Prostate gland (tissue), 2 donors: ENCODE data around the gene PLXNC1.

Experiments used
- POLR2A ChIP-seq: fragments of 450-650 bp; IDR thresholded peaks from one replicate; pipeline ENCODE4 v1.6.1; 2016; ENCODE audit warnings: antibody characterized with exemption, mild to moderate bottlenecking
- POLR2AphosphoS5 ChIP-seq: sonication (generic); formaldehyde crosslinking; IDR thresholded peaks from one replicate; pipeline ENCODE4 v1.6.1; 2017; ENCODE audit warnings: antibody characterized with exemption
- TF ChIP-seq, protein P1 (sequence below), 4 experiments: fragments of 200-600 bp in 2 of 4; fragments of 450-650 bp in 2 of 4; sonication (generic) in 2 of 4; IDR thresholded peaks; 1 replicate in 3 of 4; 2 replicates in 1 of 4; pipeline ENCODE4 v1.5.1; 2016 to 2019; ENCODE audit warnings: antibody characterized with exemption in 4 of 4, mild to moderate bottlenecking in 2 of 4, moderate library complexity in 2 of 4

DNA sequence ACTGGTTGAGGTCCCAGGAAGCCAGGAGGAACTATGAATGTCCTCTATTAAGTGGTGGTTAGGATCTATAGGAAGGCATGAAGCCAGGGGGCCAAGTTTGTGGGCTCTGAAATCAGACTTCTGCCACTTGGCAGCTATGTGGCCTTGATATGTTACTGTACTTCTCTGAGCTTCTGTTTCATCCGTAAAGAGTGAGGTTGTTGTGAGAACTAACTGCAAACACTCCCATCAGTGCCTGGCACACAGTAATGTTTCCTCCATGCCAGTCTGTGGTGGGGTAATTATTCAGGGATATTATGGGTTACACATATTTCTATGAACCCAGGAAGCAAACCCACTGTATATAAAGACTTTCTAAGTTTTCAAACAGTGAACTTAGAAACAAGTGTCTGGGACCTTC is 57.4 kb downstream of the PLXNC1 start:
- no peak for TF ChIP-seq POLR2AphosphoS5
- TF ChIP-seq, protein P1, sequence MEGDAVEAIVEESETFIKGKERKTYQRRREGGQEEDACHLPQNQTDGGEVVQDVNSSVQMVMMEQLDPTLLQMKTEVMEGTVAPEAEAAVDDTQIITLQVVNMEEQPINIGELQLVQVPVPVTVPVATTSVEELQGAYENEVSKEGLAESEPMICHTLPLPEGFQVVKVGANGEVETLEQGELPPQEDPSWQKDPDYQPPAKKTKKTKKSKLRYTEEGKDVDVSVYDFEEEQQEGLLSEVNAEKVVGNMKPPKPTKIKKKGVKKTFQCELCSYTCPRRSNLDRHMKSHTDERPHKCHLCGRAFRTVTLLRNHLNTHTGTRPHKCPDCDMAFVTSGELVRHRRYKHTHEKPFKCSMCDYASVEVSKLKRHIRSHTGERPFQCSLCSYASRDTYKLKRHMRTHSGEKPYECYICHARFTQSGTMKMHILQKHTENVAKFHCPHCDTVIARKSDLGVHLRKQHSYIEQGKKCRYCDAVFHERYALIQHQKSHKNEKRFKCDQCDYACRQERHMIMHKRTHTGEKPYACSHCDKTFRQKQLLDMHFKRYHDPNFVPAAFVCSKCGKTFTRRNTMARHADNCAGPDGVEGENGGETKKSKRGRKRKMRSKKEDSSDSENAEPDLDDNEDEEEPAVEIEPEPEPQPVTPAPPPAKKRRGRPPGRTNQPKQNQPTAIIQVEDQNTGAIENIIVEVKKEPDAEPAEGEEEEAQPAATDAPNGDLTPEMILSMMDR (IDR thresholded peaks at IDR 0.05), result no peak
- no peak for TF ChIP-seq POLR2A
